ENCODE measurements around the gene PPP1CB. TPM values are rescaled to one million over a fixed set of nuclear protein-coding genes. Genes with fewer than 3 reads are reported as not detected.
A peak's percentile ranks its signal among the peaks of the same experiment; 100 is the strongest.

Gene PPP1CB
- total and polyA plus RNA-seq, 10 of the 15 experiments (the other 5 are each of a cell fraction or from before 2014, with no cell fraction given), result 37.5 to 176 (median 84.9) TPM

DNA sequence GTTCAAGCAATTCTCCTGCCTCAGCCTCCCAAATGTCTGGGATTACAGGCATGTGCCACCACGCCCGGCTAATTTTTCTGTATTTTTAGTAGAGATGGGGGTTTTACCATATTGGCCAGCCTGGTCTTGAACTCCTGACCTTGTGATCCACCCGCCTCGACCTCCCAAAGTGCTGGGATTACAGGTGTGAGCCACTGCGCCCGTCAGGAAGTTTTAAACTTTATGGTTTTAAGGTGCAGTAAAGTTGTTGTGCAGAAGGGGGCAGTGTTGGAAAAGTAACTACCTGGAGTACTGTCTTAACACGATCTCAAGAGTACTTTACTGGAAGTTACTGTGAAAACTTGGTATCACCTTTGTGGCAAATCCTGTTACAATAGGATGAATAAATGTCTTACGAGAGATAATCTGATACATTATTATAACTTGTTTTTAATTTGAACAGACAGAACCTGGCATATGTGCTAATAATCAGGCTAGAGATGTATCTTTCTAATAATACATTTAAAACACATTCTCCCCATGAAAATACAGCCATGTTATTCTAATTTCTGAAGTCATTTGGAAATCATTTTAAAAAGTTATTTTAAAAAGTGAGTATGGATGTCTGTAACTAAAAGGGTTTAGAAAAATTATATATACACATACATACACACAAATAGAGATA, 69.8 kb downstream of the PPP1CB start:
- BruUV-seq (replicated peaks), result no TSS peak
- CTCF ChIA-PET, result interaction anchor here (0.6 to 3.7 kb wide), 28 partner anchors 9 to 488 kb away, joined by 3 to 24 read pairs (median 4); partner anchors contain the start of gene TRMT61B
- POLR2A ChIA-PET, result interaction anchor here (0.6 kb wide), 2 partner anchors 10 to 1683 kb away, joined by 3 to 10 read pairs; partner anchors contain the start of gene SPDYA

More for the DNA sequence above, 69.8 kb downstream of the PPP1CB start:
- FAIRE-seq, result peak; percentile 91
- ATAC-seq, result peak; percentile 89
- intact Hi-C loops (cut with micrococcal nuclease; ENCODE audit: unreplicated experiment) (loop anchor here (5.0 kb wide), 2 partner anchors 131 to 376 kb away; no protein-coding TSS in a partner anchor), in situ Hi-C loops (cut with MboI) (loop anchor here (5.0 kb wide), 1 partner anchor 376 kb away; no protein-coding TSS in a partner anchor)
- Histone ChIP-seq H3K4me3 (no peak overlapping the region), H4K20me1 (ENCODE audit: control insufficient read depth, insufficient read depth) (no peaks in the 10 kb centered on the region), H3K9me3 (replicated peaks; ENCODE audit: control insufficient read depth, insufficient read depth, low read length) (no peaks in the 10 kb centered on the region), H3K4me1 (ENCODE audit: control insufficient read depth, insufficient read depth, low read length) (no peaks in the 10 kb centered on the region), H3K27me3 (replicated peaks in 1 of 2; ENCODE audit: control insufficient read depth in 2 of 2, insufficient read depth in 2 of 2, low read length in 1 of 2) (no peaks in the 10 kb centered on the region), H3K4me2 (ENCODE audit: control insufficient read depth, insufficient read depth) (no peak overlapping the region), H3K36me3 (ENCODE audit: control insufficient read depth in 2 of 2, insufficient read depth in 2 of 2, low read length in 1 of 2) (no peaks in the 10 kb centered on the region), H3K27ac (ENCODE audit: control insufficient read depth, insufficient read depth) (no peak overlapping the region), H3K79me2 (ENCODE audit: control insufficient read depth, insufficient read depth, low read length) (no peaks in the 10 kb centered on the region), H3K9ac (ENCODE audit: control insufficient read depth, insufficient read depth, low read length) (no peak overlapping the region), H2AFZ (ENCODE audit: control insufficient read depth, low read depth, low read length) (peak overlapping the region; percentile 60)
- DNase-seq (ENCODE audit: low read depth, low spot score), result peak; percentile 25
- ChIA-PET RAD21 (ENCODE audit: unreplicated experiment) (interaction anchor here (0.7 to 1.3 kb wide), 6 partner anchors 19 to 504 kb away, joined by 3 to 11 read pairs (median 3); no protein-coding TSS in a partner anchor), SMC1A (ENCODE audit: uncharacterized antibody, unreplicated experiment) (interaction anchor here (0.7 to 2.4 kb wide), 7 partner anchors 12 to 283 kb away, joined by 3 to 12 read pairs (median 3); no protein-coding TSS in a partner anchor)
- TF ChIP-seq CEBPB (IDR thresholded peaks at IDR 0.05; ENCODE audit: borderline replicate concordance in 1 of 2, low read depth in 2 of 2, low read length in 2 of 2) (no peak), RB1 (IDR thresholded peaks at IDR 0.05; ENCODE audit: borderline replicate concordance) (no peak), YY1 (IDR thresholded peaks at IDR 0.05; ENCODE audit: low read depth, low read length) (no peak), RAD21 (IDR thresholded peaks at IDR 0.05; ENCODE audit: insufficient read depth, low read depth, low read length) (peak; percentile 79), DPF2 (IDR thresholded peaks at IDR 0.05) (no peak), EGR1 (IDR thresholded peaks at IDR 0.05; ENCODE audit: borderline replicate concordance in 1 of 2, low read depth in 2 of 2, low read length in 2 of 2) (no peak), SMC3 (IDR thresholded peaks at IDR 0.05; ENCODE audit: borderline replicate concordance, low read length) (peak; percentile 58), SUZ12 (IDR thresholded peaks at IDR 0.05; ENCODE audit: unreplicated experiment) (no peak), BRCA1 (IDR thresholded peaks at IDR 0.05; ENCODE audit: low read depth, low read length) (no peak)
- TF ChIP-seq, protein P1, sequence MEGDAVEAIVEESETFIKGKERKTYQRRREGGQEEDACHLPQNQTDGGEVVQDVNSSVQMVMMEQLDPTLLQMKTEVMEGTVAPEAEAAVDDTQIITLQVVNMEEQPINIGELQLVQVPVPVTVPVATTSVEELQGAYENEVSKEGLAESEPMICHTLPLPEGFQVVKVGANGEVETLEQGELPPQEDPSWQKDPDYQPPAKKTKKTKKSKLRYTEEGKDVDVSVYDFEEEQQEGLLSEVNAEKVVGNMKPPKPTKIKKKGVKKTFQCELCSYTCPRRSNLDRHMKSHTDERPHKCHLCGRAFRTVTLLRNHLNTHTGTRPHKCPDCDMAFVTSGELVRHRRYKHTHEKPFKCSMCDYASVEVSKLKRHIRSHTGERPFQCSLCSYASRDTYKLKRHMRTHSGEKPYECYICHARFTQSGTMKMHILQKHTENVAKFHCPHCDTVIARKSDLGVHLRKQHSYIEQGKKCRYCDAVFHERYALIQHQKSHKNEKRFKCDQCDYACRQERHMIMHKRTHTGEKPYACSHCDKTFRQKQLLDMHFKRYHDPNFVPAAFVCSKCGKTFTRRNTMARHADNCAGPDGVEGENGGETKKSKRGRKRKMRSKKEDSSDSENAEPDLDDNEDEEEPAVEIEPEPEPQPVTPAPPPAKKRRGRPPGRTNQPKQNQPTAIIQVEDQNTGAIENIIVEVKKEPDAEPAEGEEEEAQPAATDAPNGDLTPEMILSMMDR (IDR thresholded peaks at IDR 0.05 in 2 of 3, conservative IDR thresholded peaks at IDR 0.05 in 1 of 3; ENCODE audit: control insufficient read depth in 2 of 3, extremely low read depth in 1 of 3, insufficient read depth in 1 of 3, low read depth in 3 of 3, low read length in 3 of 3), result peak; percentile 65 to 75 (median 67)
- 0% methylated on average over 8 of the region's 8 CpGs for WGBS (ENCODE audit: insufficient coverage, insufficient replicate concordance, low lambda C conversion rate, missing lambda C conversion rate)

Measured in GM12878 (cell line).